Spleen (tissue), 11 donors: ENCODE measurements around the gene DSG3. TPM values are rescaled to one million over a fixed set of nuclear protein-coding genes. Genes with fewer than 3 reads are reported as not detected.

Experiments used
- DNase-seq: peaks from one replicate; pipeline ENCODE4 v3.0.0-alpha.2; 2020
- H3K27ac ChIP-seq, 8 donors: fragments of 200-600 bp; sonication (generic) in 7 of 8; 1 replicate in 4 of 8; 2 replicates in 4 of 8; pipeline versions ENCODE4 v1.5.0 to v1.8.0; 2016 to 2021; ENCODE audit warnings: inconsistent platforms in 4 of 8, mild to moderate bottlenecking in 4 of 8, moderate library complexity in 1 of 8
- H3K27me3 ChIP-seq, 7 donors: fragments of 200-600 bp; sonication (generic) in 6 of 7; replicated peaks in 1 of 7; 1 replicate in 4 of 7; 2 replicates in 3 of 7; pipeline versions ENCODE4 v1.5.0 to v1.8.0; 2016 to 2021; ENCODE audit warnings: inconsistent platforms in 3 of 7, mild to moderate bottlenecking in 1 of 7
- H3K36me3 ChIP-seq, 6 donors: fragments of 200-600 bp; sonication (generic) in 5 of 6; 1 replicate in 4 of 6; 2 replicates in 2 of 6; pipeline versions ENCODE4 v1.5.0 to v1.8.0; 2016 to 2021; ENCODE audit warnings: inconsistent platforms in 2 of 6
- H3K4me1 ChIP-seq, 6 donors: fragments of 200-600 bp; sonication (generic) in 5 of 6; 1 replicate in 3 of 6; 2 replicates in 3 of 6; pipeline versions ENCODE4 v1.5.0 to v1.8.0; 2016 to 2021; ENCODE audit warnings: inconsistent platforms in 3 of 6
- H3K4me3 ChIP-seq, 8 donors: fragments of 200-600 bp; sonication (generic) in 7 of 8; 1 replicate in 4 of 8; 2 replicates in 4 of 8; pipeline versions ENCODE4 v1.5.0 to v1.8.0; 2016 to 2021; ENCODE audit warnings: inconsistent platforms in 4 of 8, mild to moderate bottlenecking in 4 of 8, moderate library complexity in 2 of 8
- H3K9me3 ChIP-seq, 8 donors: fragments of 200-600 bp; sonication (generic) in 7 of 8; 1 replicate in 4 of 8; 2 replicates in 4 of 8; pipeline versions ENCODE4 v1.5.0 to v1.8.0; 2016 to 2021; ENCODE audit warnings: inconsistent platforms in 4 of 8
- CTCF ChIP-seq, 11 experiments: fragments of 200-600 bp in 7 of 11; fragments of 450-650 bp in 4 of 11; sonication (generic) in 4 of 11; IDR thresholded peaks in 8 of 11; conservative IDR thresholded peaks in 3 of 11; 1 replicate in 7 of 11; 2 replicates in 4 of 11; pipeline versions ENCODE4 v1.4.0 to v1.8.0; 2016 to 2021; ENCODE audit warnings: antibody characterized with exemption in 11 of 11, inconsistent platforms in 4 of 11, mild to moderate bottlenecking in 1 of 11
- POLR2A ChIP-seq, 3 donors: fragments of 450-650 bp; IDR thresholded peaks; one replicate each; pipeline ENCODE4 v1.5.1; 2017; ENCODE audit warnings: antibody characterized with exemption in 3 of 3, mild to moderate bottlenecking in 1 of 3
- POLR2AphosphoS5 ChIP-seq, 3 donors: sonication (generic); formaldehyde crosslinking; IDR thresholded peaks; one replicate each; pipeline ENCODE4 v1.5.1; 2017; ENCODE audit warnings: antibody characterized with exemption in 3 of 3
- WGBS, 5 donors: extraction: QIAGEN DNeasy Blood & Tissue Kit in 3 of 5; methylation state at CpG; one replicate each; pipeline versions ENCODE4 v1.1.5 to v1.1.7; 2013 to 2018; 5-methylcytosine and 5-hydroxymethylcytosine counted together
- intact Hi-C: fragments of 100-400 bp; cut with DNase I; formaldehyde crosslinking; loops from one replicate; pipeline ENCODE4 v1.15.0; 2023; ENCODE audit warnings: low total_unique reads
- polyA plus RNA-seq, 3 donors: library from polyadenylated mRNA; stranded (reverse); fragments of 200-250 nt; gene quantifications; one replicate each; pipeline ENCODE4 v1.2.1, GENCODE V29; 2013
- total RNA-seq, 7 donors: library from RNA; depleted of rRNA in 3 of 7; stranded (reverse); fragments of >200 nt in 3 of 7; fragmentation: NEBNext Ultra II Directional in 4 of 7; extraction: Animal tissue kit (Norgen Biotek cat#: 25700) in 4 of 7; gene quantifications; one replicate each; pipeline versions ENCODE4 v1.1.0 to v1.2.1, GENCODE V29; 2016 to 2021
- donor health status: healthy with polysubstance abuse.
- donor health status: DM: no; HTN: no; CAD: no; lungs with moderate emphysema.
- donor health status: DM: no; HTN: no; CAD: no.
- donor health status: Bipolar disorder and iron deficiency.
- donor health status: healthy.
- donor health status: DM: no; HTN: no; CAD: no.
- donor health status: DM: yes; HTN: yes; CAD: no.

Gene DSG3
- total and polyA plus RNA-seq, 10 donors: 0.02 to 0.04 (median 0.03) TPM; not detected in 7

- 58 to 73% (median 65%) methylated on average over 2 of the region's 2 CpGs for WGBS, 5 donors
- TF ChIP-seq POLR2AphosphoS5 (IDR thresholded peaks at IDR 0.05) (no peak), POLR2A (IDR thresholded peaks at IDR 0.05) (no peak), CTCF (IDR thresholded peaks at IDR 0.05 in 8 of 11, conservative IDR thresholded peaks at IDR 0.05 in 3 of 11) (no peak)
- intact Hi-C loops: no loop called here
These were observed 35.9 kb downstream of the DSG3 start for GRCh38 chr18:31483396-31483795.

GRCh38 chr18:31484461-31484860 is 36.9 kb downstream of the DSG3 start:
- Histone ChIP-seq H3K27me3 (peaks cover 0 to 12% (median 0%) of the 10 kb centered on the region in 7 donors), H3K27ac (no peak overlapping the region), H3K4me3 (no peak overlapping the region), H3K9me3 (no peaks in the 10 kb centered on the region), H3K36me3 (no peaks in the 10 kb centered on the region), H3K4me1 (no peaks in the 10 kb centered on the region)
- WGBS, 5 donors: 79 to 97% (median 89%) methylated on average over 1 of the region's 1 CpG
- TF ChIP-seq CTCF (IDR thresholded peaks at IDR 0.05 in 8 of 11, conservative IDR thresholded peaks at IDR 0.05 in 3 of 11) (no peak), POLR2A (IDR thresholded peaks at IDR 0.05) (no peak), POLR2AphosphoS5 (IDR thresholded peaks at IDR 0.05) (no peak)
- DNase-seq: no peak
- intact Hi-C loops: no loop called here

More at GRCh38 chr18:31483396-31483795, 35.9 kb downstream of the DSG3 start:
- Histone ChIP-seq H3K27me3 (peaks cover 0 to 12% (median 0%) of the 10 kb centered on the region in 7 donors), H3K27ac (no peak overlapping the region), H3K4me1 (no peaks in the 10 kb centered on the region), H3K9me3 (no peaks in the 10 kb centered on the region), H3K36me3 (no peaks in the 10 kb centered on the region), H3K4me3 (no peak overlapping the region)
- DNase-seq: no peak

- 58 to 68% (median 64%) methylated on average over 2 of the region's 2 CpGs for WGBS, 5 donors
- intact Hi-C loops: no loop called here
- Histone ChIP-seq H3K27me3 (peaks cover 0 to 12% (median 0%) of the 10 kb centered on the region in 7 donors), H3K27ac (no peak overlapping the region), H3K4me1 (no peaks in the 10 kb centered on the region), H3K9me3 (no peaks in the 10 kb centered on the region), H3K4me3 (no peak overlapping the region), H3K36me3 (no peaks in the 10 kb centered on the region)
- no peak for DNase-seq
- TF ChIP-seq POLR2AphosphoS5 (IDR thresholded peaks at IDR 0.05): no peak
- TF ChIP-seq CTCF (IDR thresholded peaks at IDR 0.05 in 8 of 11, conservative IDR thresholded peaks at IDR 0.05 in 3 of 11): no peak
- TF ChIP-seq POLR2A (IDR thresholded peaks at IDR 0.05): no peak
These were observed 38.6 kb downstream of the DSG3 start for GRCh38 chr18:31486165-31486564.

- no peak for DNase-seq
- 87 to 95% (median 90%) methylated on average over 9 of the region's 9 CpGs for WGBS, 5 donors
- TF ChIP-seq CTCF (IDR thresholded peaks at IDR 0.05 in 8 of 11, conservative IDR thresholded peaks at IDR 0.05 in 3 of 11): no peak
- no peak for TF ChIP-seq POLR2A (IDR thresholded peaks at IDR 0.05)
- TF ChIP-seq POLR2AphosphoS5 (IDR thresholded peaks at IDR 0.05): no peak
These were observed 39.9 kb downstream of the DSG3 start for GRCh38 chr18:31487246-31488015.

More at GRCh38 chr18:31487246-31488015, 39.9 kb downstream of the DSG3 start:
- intact Hi-C loops: no loop called here
- H3K4me3 ChIP-seq: no peak overlapping the region
- H3K27me3 ChIP-seq: peaks cover 0 to 12% (median 0%) of the 10 kb centered on the region in 7 donors
- no peaks in the 10 kb centered on the region for H3K9me3 ChIP-seq
- H3K27ac ChIP-seq: no peak overlapping the region
- H3K4me1 ChIP-seq: no peaks in the 10 kb centered on the region
- H3K36me3 ChIP-seq: no peaks in the 10 kb centered on the region
